Jurkat, Clone E6-1 (cell line): ENCODE results near the gene ALG1L2. TPM values are rescaled to one million over a fixed set of nuclear protein-coding genes. Genes with fewer than 3 reads are reported as not detected.
"Not testable (repeated sequence)": the region's sequence is repeated elsewhere in the genome, so short reads cannot be mapped to it uniquely, and the experiment has no call there.

ENCODE experiments used
- DNase-seq: peaks from one replicate; pipeline ENCODE4 v3.0.0-alpha.2; 2011; ENCODE audit warnings: low read depth, low spot score
- H3K4me3 ChIP-seq: 2 replicates; pipeline ENCODE4 v1.5.1; 2011; ENCODE audit warnings: mild to moderate bottlenecking, low read length, control low read depth, moderate library complexity
- polyA plus RNA-seq: library from polyadenylated mRNA; unstranded; fragments of >200 nt; gene quantifications from one replicate; pipeline ENCODE4 v1.2.1, GENCODE V29; 2012; ENCODE audit warnings: missing spikeins; ENCODE audit not compliant: insufficient read length, insufficient read depth

ALG1L2 gene, protein sequence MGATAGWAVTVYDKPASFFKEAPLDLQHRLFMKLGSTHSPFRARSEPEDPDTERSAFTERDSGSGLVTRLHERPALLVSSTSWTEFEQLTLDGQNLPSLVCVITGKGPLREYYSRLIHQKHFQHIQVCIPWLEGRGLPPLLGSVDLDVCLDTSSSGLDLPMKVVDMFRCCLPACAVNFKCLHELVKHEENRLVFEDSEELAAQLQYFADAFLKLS
- not detected for polyA plus RNA-seq

- DNase-seq = no peak
- H3K4me3 ChIP-seq = no peak within 1 kb of the TSS
Observed at GRCh38 chr3:130081351-130081881, at the start of gene ALG1L2. ALG1L2 (plus strand) TSS chr3:130081831; CDS start chr3:130082017, 186 bp downstream.

DNA sequence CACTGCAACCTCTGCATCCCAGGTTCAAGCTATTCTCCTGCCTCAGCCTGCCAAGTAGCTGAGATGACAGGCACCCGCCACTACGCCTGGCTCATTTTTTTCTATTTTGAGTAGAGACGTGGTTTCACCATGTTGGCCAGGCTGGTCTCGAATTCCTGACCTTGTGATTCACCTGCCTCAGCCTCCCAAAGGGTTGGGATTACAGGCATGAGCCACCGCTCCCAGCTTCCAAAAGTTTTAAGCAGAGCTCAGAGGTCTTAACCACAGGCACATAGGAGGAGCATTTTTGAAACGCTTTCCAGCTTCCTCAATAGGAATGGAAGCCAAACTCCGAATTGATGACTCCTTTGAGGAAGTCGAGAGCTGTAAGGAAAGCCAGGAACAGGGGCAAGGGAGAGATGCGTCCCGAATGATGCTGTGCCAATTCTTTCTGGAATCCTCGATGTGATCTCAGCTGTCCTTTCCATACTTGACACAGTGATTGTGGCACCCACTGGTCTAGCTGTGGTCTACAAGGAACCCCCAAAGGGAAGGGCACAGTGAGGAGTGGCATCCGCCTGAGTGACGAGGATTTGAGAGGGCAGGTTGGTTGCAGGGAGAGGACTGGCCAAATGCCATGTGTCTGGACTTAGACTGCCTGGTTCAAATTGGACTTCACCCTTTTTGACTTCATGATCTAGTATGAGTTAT lies 44.4 kb upstream of the ALG1L2 start:
- not testable (repeated sequence) for H3K4me3 ChIP-seq, DNase-seq

DNA sequence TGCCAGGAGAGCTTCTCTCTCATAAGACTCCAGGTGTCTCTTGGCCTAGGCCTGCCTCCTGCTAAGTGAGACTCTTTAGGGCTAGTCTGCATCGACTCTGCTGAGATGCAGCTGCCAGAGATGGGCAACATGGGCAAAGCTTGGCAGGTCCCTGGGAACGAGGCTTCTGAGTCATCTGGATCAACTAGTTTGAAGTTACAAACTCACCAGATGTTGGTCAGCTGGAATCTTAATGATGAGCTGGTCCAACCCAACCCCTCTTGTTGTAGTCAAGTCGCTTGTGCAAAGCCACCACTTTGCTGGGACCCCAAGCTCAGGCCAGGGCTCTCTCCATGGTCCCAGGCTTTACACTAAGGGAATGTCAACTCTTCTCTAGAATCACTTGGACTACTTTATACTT lies 38.9 kb upstream of the ALG1L2 start:
- not testable (repeated sequence) for DNase-seq, H3K4me3 ChIP-seq

- H3K4me3 ChIP-seq, DNase-seq: not testable (repeated sequence)
Observed at GRCh38 chr3:130043658-130044057, 38.0 kb upstream of the ALG1L2 start.

- DNase-seq = no peak
Observed at GRCh38 chr3:130044370-130044769, 37.3 kb upstream of the ALG1L2 start.

DNA sequence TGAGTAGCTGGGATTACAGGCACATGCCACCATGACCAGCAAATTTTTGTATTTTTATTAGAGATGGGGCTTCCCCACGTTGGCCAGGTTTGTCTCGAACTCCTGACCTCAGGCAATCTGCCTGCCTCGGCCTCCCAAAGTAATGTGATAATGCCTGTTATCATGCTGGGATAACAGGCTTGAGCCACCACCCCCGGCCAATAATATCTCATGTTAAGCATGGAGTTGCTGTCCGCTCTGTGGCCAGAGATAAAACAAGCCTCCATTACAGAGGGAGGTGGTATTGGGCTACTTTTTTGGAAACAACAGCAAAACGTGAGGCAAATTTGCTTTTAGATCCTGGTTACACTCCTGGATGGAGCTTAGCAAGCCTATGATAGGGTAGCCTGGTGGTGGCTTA lies 32.9 kb upstream of the ALG1L2 start:
- no peak overlapping the region for H3K4me3 ChIP-seq
- DNase-seq = no peak

More at GRCh38 chr3:130044370-130044769, 37.3 kb upstream of the ALG1L2 start:
- no peak overlapping the region for H3K4me3 ChIP-seq

GRCh38 chr3:130052366-130052765 lies 29.3 kb upstream of the ALG1L2 start:
- not testable (repeated sequence) for DNase-seq, H3K4me3 ChIP-seq

- not testable (repeated sequence) for H3K4me3 ChIP-seq
Observed at GRCh38 chr3:130052965-130053364, 28.7 kb upstream of the ALG1L2 start.

GRCh38 chr3:130057536-130058266 lies 23.9 kb upstream of the ALG1L2 start:
- H3K4me3 ChIP-seq, DNase-seq: not testable (repeated sequence)

More at GRCh38 chr3:130052965-130053364, 28.7 kb upstream of the ALG1L2 start:
- not testable (repeated sequence) for DNase-seq

DNA sequence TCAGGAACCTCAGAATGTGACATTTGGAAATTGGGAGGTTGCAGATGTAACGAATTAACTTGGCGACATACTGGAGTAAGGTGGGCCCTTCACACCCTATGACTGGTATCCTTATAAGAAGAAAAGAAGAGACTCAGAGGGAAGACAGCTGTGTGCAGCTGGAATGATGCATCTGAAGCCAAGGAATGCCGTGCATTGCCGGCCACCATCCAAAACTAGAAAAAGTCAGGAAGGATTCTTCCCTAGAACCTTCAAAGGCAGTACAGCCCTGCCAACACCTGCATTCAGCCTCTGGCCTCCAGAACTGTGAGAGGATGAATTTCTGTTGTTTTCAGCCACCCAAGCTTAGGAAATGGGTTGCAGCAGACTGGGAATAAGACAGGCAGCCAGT lies 23.4 kb upstream of the ALG1L2 start:
- DNase-seq, H3K4me3 ChIP-seq: not testable (repeated sequence)

- not testable (repeated sequence) for H3K4me3 ChIP-seq, DNase-seq
Observed at GRCh38 chr3:130058716-130059115, 22.9 kb upstream of the ALG1L2 start.

GRCh38 chr3:130059162-130059561 lies 22.5 kb upstream of the ALG1L2 start:
- not testable (repeated sequence) for DNase-seq

GRCh38 chr3:130073582-130073981 lies 8.0 kb upstream of the ALG1L2 start:
- H3K4me3 ChIP-seq = no peak overlapping the region
- DNase-seq = no peak

More at GRCh38 chr3:130059162-130059561, 22.5 kb upstream of the ALG1L2 start:
- H3K4me3 ChIP-seq = not testable (repeated sequence)

DNA sequence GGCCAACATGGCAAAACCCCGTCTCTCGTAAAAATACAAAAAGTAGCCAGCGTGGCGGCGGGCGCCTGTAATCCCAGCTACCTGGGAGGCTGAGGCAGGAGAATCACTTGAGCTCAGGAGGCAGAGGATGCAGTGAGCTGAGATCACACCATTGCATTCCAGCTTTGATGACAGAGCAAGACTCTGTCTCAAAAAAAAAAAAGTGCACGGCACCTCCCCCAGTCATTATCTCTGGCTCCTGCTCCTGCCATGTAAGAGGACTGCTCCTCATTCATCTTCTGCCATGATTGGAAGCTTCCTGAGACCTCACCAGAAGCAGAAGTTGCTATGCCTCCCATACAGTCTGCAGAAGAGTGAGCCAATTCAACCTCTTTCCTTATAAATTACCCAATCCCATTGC lies 4.0 kb upstream of the ALG1L2 start:
- DNase-seq = no peak
- H3K4me3 ChIP-seq = no peak overlapping the region

- DNase-seq, H3K4me3 ChIP-seq: not testable (repeated sequence)
Observed at GRCh38 chr3:130083363-130084090, 1.9 kb downstream of the ALG1L2 start.

GRCh38 chr3:130084436-130084980 lies 2.9 kb downstream of the ALG1L2 start:
- DNase-seq = no peak

GRCh38 chr3:130085881-130086280 lies 4.2 kb downstream of the ALG1L2 start:
- DNase-seq = no peak

More at GRCh38 chr3:130084436-130084980, 2.9 kb downstream of the ALG1L2 start:
- no peak overlapping the region for H3K4me3 ChIP-seq

DNA sequence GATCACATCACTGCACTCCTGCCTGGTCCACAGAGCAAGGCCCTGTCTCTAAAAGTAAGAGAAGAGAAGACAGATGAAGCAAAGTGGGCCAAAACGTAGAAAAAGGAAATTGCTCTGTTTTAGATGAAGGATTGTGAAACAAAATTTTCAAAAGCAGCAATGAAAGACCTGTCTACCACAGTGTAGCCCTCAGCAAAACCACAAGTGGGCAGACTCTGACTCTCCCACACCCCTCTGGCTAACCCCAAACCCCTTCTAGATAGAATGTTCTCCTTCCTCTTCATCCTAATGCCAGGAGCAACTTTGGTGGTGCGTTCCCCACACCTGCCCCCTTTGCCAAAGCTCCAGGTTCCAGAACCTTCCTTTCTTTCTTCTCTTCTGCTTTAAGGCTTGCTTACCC lies 5.0 kb downstream of the ALG1L2 start:
- not testable (repeated sequence) for H3K4me3 ChIP-seq, DNase-seq

More at GRCh38 chr3:130085881-130086280, 4.2 kb downstream of the ALG1L2 start:
- no peak overlapping the region for H3K4me3 ChIP-seq

DNA sequence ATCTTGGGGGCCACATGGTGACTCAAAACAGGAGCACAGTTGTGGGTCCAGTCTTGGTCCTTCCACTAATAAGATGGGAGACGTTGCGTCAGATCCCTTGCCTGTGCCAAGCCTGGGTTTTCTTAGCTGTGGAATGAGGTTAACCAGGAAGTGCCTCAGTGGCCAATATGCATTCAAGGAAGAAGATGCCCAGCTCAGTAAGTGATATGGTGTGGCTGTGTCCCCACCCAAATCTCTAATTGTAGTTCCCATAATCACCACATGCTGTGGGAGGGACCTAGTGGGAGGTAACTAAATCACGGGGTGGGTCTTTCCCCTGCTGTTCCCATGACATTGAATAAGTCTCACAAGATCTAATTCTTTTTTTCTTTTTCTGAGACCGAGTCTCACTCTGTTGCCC lies 6.4 kb downstream of the ALG1L2 start:
- DNase-seq = no peak
- H3K4me3 ChIP-seq = no peak overlapping the region
